NCI-H748 treated with DMSO at 0.1 percent for 48 hours (cell line): ENCODE data around the gene SYP.
"Not testable (repeated sequence)": the region's sequence is repeated elsewhere in the genome, so short reads cannot be mapped to it uniquely, and the experiment has no call there.

Experiments used
- DNase-seq: peaks from one replicate; lab custom pipeline; 2025; lab: John Stamatoyannopoulos, UW

The SYP gene

GRCh38 chrX:49166914-49167739 is 32.9 kb downstream of the SYP start:
- no peak for DNase-seq

- peak; percentile 90 for DNase-seq
Observed at GRCh38 chrX:49165901-49166881, 33.8 kb downstream of the SYP start.

GRCh38 chrX:49164589-49165360 is 35.2 kb downstream of the SYP start:
- no peak for DNase-seq

- DNase-seq = peak; percentile 62
Observed at GRCh38 chrX:49163555-49164419, 36.2 kb downstream of the SYP start.

GRCh38 chrX:49162620-49163019 is 37.4 kb downstream of the SYP start, which contains the start of gene MAGIX:
TSS of gene MAGIX (plus strand) at chrX:49162758. CDS start at chrX:49162890, 132 bp downstream.
- no peak for DNase-seq

- DNase-seq = no peak
Observed at GRCh38 chrX:49161632-49162031, 38.4 kb downstream of the SYP start.

- DNase-seq = no peak
Observed at GRCh38 chrX:49160908-49161307, 39.1 kb downstream of the SYP start.

GRCh38 chrX:49157194-49157593 is 42.8 kb downstream of the SYP start:
- DNase-seq = no peak

- peak; percentile 67 for DNase-seq
Observed at GRCh38 chrX:49155900-49156837, 43.8 kb downstream of the SYP start.

- DNase-seq = peak; percentile 39
Observed at GRCh38 chrX:49155243-49155899, 44.6 kb downstream of the SYP start.

- no peak for DNase-seq
Observed at GRCh38 chrX:49153467-49153866, 46.5 kb downstream of the SYP start.

GRCh38 chrX:49149291-49149690 is 50.7 kb downstream of the SYP start:
- not testable (repeated sequence) for DNase-seq

- DNase-seq = not testable (repeated sequence)
Observed at GRCh38 chrX:49148390-49149100, 51.4 kb downstream of the SYP start.

- no peak for DNase-seq
Observed at GRCh38 chrX:49147936-49148335, 52.1 kb downstream of the SYP start.

GRCh38 chrX:49147282-49147681 is 52.7 kb downstream of the SYP start:
- DNase-seq = no peak

GRCh38 chrX:49143154-49143553 is 56.8 kb downstream of the SYP start:
- DNase-seq = not testable (repeated sequence)

- not testable (repeated sequence) for DNase-seq
Observed at GRCh38 chrX:49142264-49142663, 57.7 kb downstream of the SYP start.

- DNase-seq = no peak
Observed at GRCh38 chrX:49139713-49140112, 60.3 kb downstream of the SYP start.
